Neural crest cell (in vitro differentiated cells): ENCODE results near the gene SLC38A9. TPM values are rescaled to one million over a fixed set of nuclear protein-coding genes. Genes with fewer than 3 reads are reported as not detected.
"Not testable (repeated sequence)": the region's sequence is repeated elsewhere in the genome, so short reads cannot be mapped to it uniquely, and the experiment has no call there.

Experiments
- DNase-seq: peaks from one replicate; pipeline ENCODE4 v3.0.0; 2021; ENCODE audit warnings: low read depth, mixed read lengths, low spot score
- H3K27ac Mint-ChIP-seq: one replicate; pipeline ENCODE4 v1.8.0; 2021; ENCODE audit warnings: mild to moderate bottlenecking, mixed read lengths; ENCODE audit not compliant: unreplicated experiment
- H3K27me3 Mint-ChIP-seq: 2 replicates; pipeline ENCODE4 v1.8.0; 2021; ENCODE audit warnings: low read depth, mild to moderate bottlenecking, mixed read lengths
- H3K36me3 Mint-ChIP-seq: 2 replicates; pipeline ENCODE4 v1.8.0; 2021; ENCODE audit warnings: low read depth, mild to moderate bottlenecking, mixed read lengths
- H3K4me1 Mint-ChIP-seq: 2 replicates; pipeline ENCODE4 v1.8.0; 2021; ENCODE audit warnings: mixed read lengths
- H3K4me3 Mint-ChIP-seq: one replicate; pipeline ENCODE4 v1.8.0; 2021; ENCODE audit warnings: mild to moderate bottlenecking, mixed read lengths
- H3K9me3 Mint-ChIP-seq: 2 replicates; pipeline ENCODE4 v1.8.0; 2021; ENCODE audit warnings: mixed read lengths
- CTCF ChIP-seq: fragments of 200-600 bp; sonication (generic); conservative IDR thresholded peaks from 2 replicates; pipeline ENCODE4 v1.5.0; 2021; ENCODE audit warnings: antibody characterized with exemption, mild to moderate bottlenecking
- total RNA-seq: library from RNA; stranded (reverse); gene quantifications from 2 replicates; pipeline ENCODE4 v1.2.1, GENCODE V29; 2021

Gene SLC38A9
- total RNA-seq, 1 donor from 2014 or later: 25.3 TPM

GRCh38 chr5:55699041-55699688 lies 13.0 kb downstream of the SLC38A9 start:
- no peaks in the 10 kb centered on the region for H3K9me3 Mint-ChIP-seq
- peaks cover 22% of the 10 kb centered on the region for H3K36me3 Mint-ChIP-seq
- H3K4me3 Mint-ChIP-seq: no peak overlapping the region

GRCh38 chr5:55696704-55697103 lies 15.4 kb downstream of the SLC38A9 start:
- H3K4me1 Mint-ChIP-seq, DNase-seq, H3K4me3 Mint-ChIP-seq, H3K27ac Mint-ChIP-seq, H3K9me3 Mint-ChIP-seq, H3K27me3 Mint-ChIP-seq: not testable (repeated sequence)
- H3K36me3 Mint-ChIP-seq: peaks cover 22% of the 10 kb centered on the region

More at GRCh38 chr5:55699041-55699688, 13.0 kb downstream of the SLC38A9 start:
- Mint-ChIP-seq H3K4me1 (peaks cover 3% of the 10 kb centered on the region), H3K27ac (no peak overlapping the region), H3K27me3 (no peaks in the 10 kb centered on the region)
- no peak for DNase-seq
- TF ChIP-seq CTCF: no peak

GRCh38 chr5:55694152-55694830 lies 17.8 kb downstream of the SLC38A9 start:
- no peaks in the 10 kb centered on the region for H3K27me3 Mint-ChIP-seq
- no peak for DNase-seq
- TF ChIP-seq CTCF: peak; percentile 62
- H3K4me3 Mint-ChIP-seq: no peak overlapping the region
- H3K36me3 Mint-ChIP-seq: peaks cover 18% of the 10 kb centered on the region
- H3K27ac Mint-ChIP-seq: no peak overlapping the region
- no peaks in the 10 kb centered on the region for H3K9me3 Mint-ChIP-seq
- H3K4me1 Mint-ChIP-seq: peaks cover 12% of the 10 kb centered on the region

GRCh38 chr5:55692509-55692908 lies 19.6 kb downstream of the SLC38A9 start:
- no peak overlapping the region for H3K4me3 Mint-ChIP-seq
- TF ChIP-seq CTCF: no peak
- H3K27me3 Mint-ChIP-seq: no peaks in the 10 kb centered on the region
- H3K36me3 Mint-ChIP-seq: peaks cover 13% of the 10 kb centered on the region
- H3K4me1 Mint-ChIP-seq: peaks cover 12% of the 10 kb centered on the region
- peaks cover under 1% of the 10 kb centered on the region for H3K9me3 Mint-ChIP-seq
- DNase-seq: no peak
- H3K27ac Mint-ChIP-seq: no peak overlapping the region

- no peak for DNase-seq
- Mint-ChIP-seq H3K36me3 (peaks cover 12% of the 10 kb centered on the region), H3K27ac (no peak overlapping the region), H3K4me3 (no peak overlapping the region), H3K4me1 (peaks cover 12% of the 10 kb centered on the region), H3K9me3 (peaks cover 3% of the 10 kb centered on the region), H3K27me3 (no peaks in the 10 kb centered on the region)
- peak; percentile 27 for TF ChIP-seq CTCF
Measured at GRCh38 chr5:55692106-55692417, 20.1 kb downstream of the SLC38A9 start.
